Gastrocnemius medialis (tissue), 4 donors: ENCODE measurements around the gene TOMM7. TPM values are rescaled to one million over a fixed set of nuclear protein-coding genes. Genes with fewer than 3 reads are reported as not detected.

Experiments used
- ATAC-seq, 2 donors: fragments of 150-250 bp; one replicate each; pipeline ENCODE4 v1.9.1; 2016
- DNase-seq, 2 donors: peaks; one replicate each; pipeline ENCODE4 v3.0.0-alpha.2; 2019
- H3K27ac ChIP-seq, 4 donors: fragments of 200-600 bp; sonication (generic); 1 replicate in 1 of 4; 2 replicates in 3 of 4; pipeline ENCODE4 v1.5.1; 2016 to 2018; ENCODE audit warnings: mild to moderate bottlenecking in 2 of 4, moderate library complexity in 1 of 4
- H3K27me3 ChIP-seq, 3 donors: fragments of 200-600 bp; sonication (generic) in 2 of 3; 1 replicate in 1 of 3; 2 replicates in 2 of 3; pipeline versions ENCODE4 v1.5.1 to v1.6.0; 2016 to 2019; ENCODE audit warnings: mild to moderate bottlenecking in 1 of 3, moderate library complexity in 1 of 3
- H3K36me3 ChIP-seq, 2 donors: fragments of 200-600 bp; sonication (generic) in 1 of 2; one replicate each; pipeline ENCODE4 v1.5.1; 2017 to 2018
- H3K4me1 ChIP-seq, 2 donors: fragments of 200-600 bp; sonication (generic) in 1 of 2; one replicate each; pipeline ENCODE4 v1.5.1; 2016 to 2017; ENCODE audit warnings: mild to moderate bottlenecking in 2 of 2
- H3K4me3 ChIP-seq, 4 donors: fragments of 200-600 bp; sonication (generic) in 3 of 4; 1 replicate in 1 of 4; 2 replicates in 3 of 4; pipeline ENCODE4 v1.5.1; 2016 to 2019; ENCODE audit warnings: mild to moderate bottlenecking in 2 of 4
- H3K9me3 ChIP-seq, 3 donors: fragments of 200-600 bp; sonication (generic) in 2 of 3; 1 replicate in 1 of 3; 2 replicates in 2 of 3; pipeline ENCODE4 v1.5.1; 2016 to 2019
- CTCF ChIP-seq, 5 experiments: fragments of 450-650 bp in 3 of 5; fragments of 200-600 bp in 2 of 5; sonication (generic) in 2 of 5; IDR thresholded peaks in 4 of 5; conservative IDR thresholded peaks in 1 of 5; 1 replicate in 4 of 5; 2 replicates in 1 of 5; pipeline ENCODE4 v1.5.1; 2016 to 2019; ENCODE audit warnings: antibody characterized with exemption in 5 of 5, mild to moderate bottlenecking in 3 of 5, moderate library complexity in 3 of 5
- POLR2A ChIP-seq, 2 donors: fragments of 450-650 bp; IDR thresholded peaks; one replicate each; pipeline ENCODE4 v1.6.1; 2017; ENCODE audit warnings: antibody characterized with exemption in 2 of 2, mild to moderate bottlenecking in 2 of 2, moderate library complexity in 2 of 2
- in situ Hi-C, 4 donors: fragments of 200-750 bp; cut with MboI; loops; one replicate each; pipeline versions ENCODE4 v1.15.0 to v1.8.0; 2017; ENCODE audit warnings: low sequenced_read_pairs in 4 of 4
- intact Hi-C: fragments of 100-400 bp; cut with DNase I; formaldehyde crosslinking; loops from one replicate; pipeline ENCODE4 v1.15.1; 2023; ENCODE audit warnings: low total_unique reads
- total RNA-seq, 4 donors: library from RNA; depleted of rRNA; stranded (reverse); fragments of >200 nt; gene quantifications; one replicate each; pipeline versions ENCODE4 v1.1.0 to v1.2.3, GENCODE V29; 2016

The TOMM7 gene
- total RNA-seq, 4 donors from 2014 or later: 124 to 235 (median 218) TPM

- H3K27ac ChIP-seq: peak overlapping the region; percentile 52 to 70 (median 56)
- H3K4me1 ChIP-seq: peaks cover 27 to 32% of the 10 kb centered on the region in 2 donors
- no peaks in the 10 kb centered on the region for H3K9me3 ChIP-seq
- no peak overlapping the region for H3K4me3 ChIP-seq
- DNase-seq (no peak), ATAC-seq (no peak)
- TF ChIP-seq CTCF (IDR thresholded peaks at IDR 0.05 in 4 of 5, conservative IDR thresholded peaks at IDR 0.05 in 1 of 5): no peak
- TF ChIP-seq POLR2A (IDR thresholded peaks at IDR 0.05): no peak
- H3K27me3 ChIP-seq: no peaks in the 10 kb centered on the region
- in situ Hi-C loops (no loop called here), intact Hi-C loops (no loop called here)
- peaks cover 0 to 7% of the 10 kb centered on the region in 2 donors for H3K36me3 ChIP-seq
These were observed 44.9 kb upstream of the TOMM7 start for GRCh38 chr7:22867589-22867988.

DNA sequence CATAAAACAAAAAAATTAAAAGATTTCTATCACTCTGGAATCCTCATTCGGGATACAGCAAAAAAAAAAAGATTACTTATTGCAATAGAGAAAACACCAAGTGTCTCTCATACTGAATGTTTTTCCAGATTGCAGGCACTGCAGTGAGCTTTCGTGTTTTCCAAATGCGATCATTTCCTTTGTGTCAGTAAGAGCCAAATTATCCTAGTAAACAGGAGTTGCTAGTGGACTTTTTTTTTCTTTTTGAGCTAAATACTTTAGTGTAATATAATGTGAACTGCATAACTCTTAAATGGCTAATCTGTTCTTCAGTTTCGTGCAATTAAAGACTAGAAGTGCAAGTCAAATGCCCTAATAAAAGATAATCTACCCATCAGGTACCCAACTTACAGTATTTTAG is 44.4 kb upstream of the TOMM7 start:
- intact Hi-C loops (no loop called here), in situ Hi-C loops (no loop called here)
- H3K36me3 ChIP-seq: peaks cover 0 to 7% of the 10 kb centered on the region in 2 donors
- H3K4me3 ChIP-seq: no peak overlapping the region
- ATAC-seq: peak; percentile 34 to 74
- H3K27ac ChIP-seq: peak overlapping the region; percentile 52 to 70 (median 56)
- peaks cover 27 to 28% of the 10 kb centered on the region in 2 donors for H3K4me1 ChIP-seq
- H3K9me3 ChIP-seq: no peaks in the 10 kb centered on the region
- TF ChIP-seq POLR2A (IDR thresholded peaks at IDR 0.05): no peak
- no peak for TF ChIP-seq CTCF (IDR thresholded peaks at IDR 0.05 in 4 of 5, conservative IDR thresholded peaks at IDR 0.05 in 1 of 5)
- H3K27me3 ChIP-seq: no peaks in the 10 kb centered on the region
- DNase-seq: no peak

DNA sequence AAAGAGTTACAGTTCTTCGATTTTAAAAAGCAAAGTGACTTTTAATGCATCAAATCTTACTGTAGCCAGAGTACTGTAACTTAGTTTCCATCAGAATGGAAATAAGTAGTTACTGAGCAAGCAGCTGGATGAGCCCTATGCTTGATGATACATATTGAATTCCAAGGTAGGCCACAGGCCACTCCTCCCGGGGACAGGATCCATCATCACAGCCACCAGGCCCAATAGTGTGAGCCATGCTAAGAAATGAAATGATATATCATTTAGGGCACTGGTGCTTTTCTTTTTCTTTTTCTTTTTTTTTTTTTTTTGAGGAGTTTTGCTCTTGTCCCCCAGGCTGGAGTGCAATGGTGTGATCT is 42.9 kb upstream of the TOMM7 start:
- Histone ChIP-seq H3K4me1 (peaks cover 27 to 31% of the 10 kb centered on the region in 2 donors), H3K27me3 (no peaks in the 10 kb centered on the region), H3K4me3 (no peak overlapping the region), H3K9me3 (no peaks in the 10 kb centered on the region), H3K27ac (peak overlapping the region; percentile 46 to 64 (median 54)), H3K36me3 (peaks cover 0 to 11% of the 10 kb centered on the region in 2 donors)
- ATAC-seq (no peak), DNase-seq (no peak)
- TF ChIP-seq POLR2A (IDR thresholded peaks at IDR 0.05) (no peak), CTCF (IDR thresholded peaks at IDR 0.05 in 4 of 5, conservative IDR thresholded peaks at IDR 0.05 in 1 of 5) (no peak)
- in situ Hi-C loops: no loop called here
- intact Hi-C loops: no loop called here

DNA sequence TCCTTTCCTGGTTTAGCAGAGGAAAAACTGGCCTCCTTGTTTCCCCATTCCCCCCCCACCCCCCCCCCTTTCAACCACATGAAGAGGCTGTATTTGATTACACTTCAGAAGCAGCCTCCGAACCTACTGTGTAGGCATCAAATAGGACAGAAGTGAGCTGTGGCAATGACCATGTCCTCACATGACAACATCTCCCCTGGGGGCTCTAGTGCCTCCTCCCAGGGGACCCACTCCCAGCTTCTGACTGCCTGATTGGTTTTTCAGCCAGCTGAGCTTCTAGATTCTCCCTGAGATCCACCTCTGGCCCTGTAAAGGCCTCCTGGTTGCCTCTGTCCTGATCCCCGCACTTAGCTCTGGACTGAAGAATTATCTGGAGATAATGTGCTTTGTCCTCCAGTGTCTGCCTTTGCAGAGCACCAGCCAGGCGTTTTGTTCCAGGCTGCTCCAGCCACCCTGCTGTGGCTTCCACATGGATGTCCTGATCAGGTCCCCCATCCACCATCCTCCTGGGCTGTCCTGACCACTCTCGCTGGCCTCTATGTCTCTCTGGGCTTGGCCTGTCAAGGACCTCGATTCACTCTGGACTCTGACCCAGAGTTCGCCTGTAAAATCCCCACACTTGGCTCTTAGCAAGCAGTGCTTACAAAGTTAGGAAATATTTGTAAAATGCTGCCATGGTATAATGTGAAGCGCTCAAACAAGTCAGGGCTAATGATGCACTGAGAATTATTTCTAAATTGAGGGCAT is 42.4 kb upstream of the TOMM7 start:
- in situ Hi-C loops: no loop called here

More for the DNA sequence above, 42.4 kb upstream of the TOMM7 start:
- Histone ChIP-seq H3K4me1 (peaks cover 30 to 33% of the 10 kb centered on the region in 2 donors), H3K9me3 (no peaks in the 10 kb centered on the region), H3K4me3 (no peak overlapping the region), H3K27ac (peak overlapping the region; percentile 46 to 64 (median 54)), H3K27me3 (no peaks in the 10 kb centered on the region), H3K36me3 (peaks cover 0 to 14% of the 10 kb centered on the region in 2 donors)
- TF ChIP-seq CTCF (IDR thresholded peaks at IDR 0.05 in 4 of 5, conservative IDR thresholded peaks at IDR 0.05 in 1 of 5) (no peak), POLR2A (IDR thresholded peaks at IDR 0.05) (no peak)
- ATAC-seq: no peak
- no peak for DNase-seq
- intact Hi-C loops: no loop called here
